Left ventricle myocardium inferior (tissue), 1 donor: ENCODE data around the gene CCDC91. TPM values are rescaled to one million over a fixed set of nuclear protein-coding genes. Genes with fewer than 3 reads are reported as not detected.

Experiments
- DNase-seq: peaks from one replicate; pipeline ENCODE4 v3.0.0-alpha.2; 2020
- H3K27ac ChIP-seq: fragments of 200-600 bp; replicated peaks from 2 replicates; pipeline ENCODE4 v1.8.0; 2021
- H3K27me3 ChIP-seq: fragments of 200-600 bp; 2 replicates; pipeline ENCODE4 v1.8.0; 2021; ENCODE audit warnings: low read depth
- H3K36me3 ChIP-seq: fragments of 200-600 bp; 2 replicates; pipeline ENCODE4 v1.8.0; 2021
- H3K4me1 ChIP-seq: fragments of 200-600 bp; 2 replicates; pipeline ENCODE4 v1.8.0; 2021
- H3K4me3 ChIP-seq: fragments of 200-600 bp; 2 replicates; pipeline ENCODE4 v1.8.0; 2021; ENCODE audit warnings: mild to moderate bottlenecking, moderate library complexity
- H3K9me3 ChIP-seq: fragments of 200-600 bp; replicated peaks from 2 replicates; pipeline ENCODE4 v1.8.0; 2021
- CTCF ChIP-seq: fragments of 200-600 bp; IDR thresholded peaks from 2 replicates; pipeline ENCODE4 v1.8.0; 2021; ENCODE audit warnings: antibody characterized with exemption, mild to moderate bottlenecking, borderline replicate concordance
- intact Hi-C: fragments of 100-400 bp; cut with micrococcal nuclease; formaldehyde crosslinking; loops from one replicate; pipeline ENCODE4 v1.11.0; 2022
- total RNA-seq: library from RNA; stranded (reverse); fragmentation: NEBNext Ultra II Directional; extraction: Animal tissue kit (Norgen Biotek cat#: 25700); gene quantifications from one replicate; pipeline ENCODE4 v1.2.1, GENCODE V29; 2021
- donor health status: DM: no; HTN: yes; CAD: no; lungs with severe emphysema.

CCDC91 gene
- total RNA-seq, 1 donor from 2014 or later = 46.4 TPM

- Histone ChIP-seq H3K27me3 (no peaks in the 10 kb centered on the region), H3K36me3 (peaks cover 5% of the 10 kb centered on the region), H3K4me3 (no peak overlapping the region), H3K4me1 (no peaks in the 10 kb centered on the region), H3K27ac (no peak overlapping the region), H3K9me3 (no peaks in the 10 kb centered on the region)
- DNase-seq = no peak
- TF ChIP-seq CTCF = no peak
- intact Hi-C loops = no loop called here
Observed at GRCh38 chr12:28498850-28499249, 308.6 kb downstream of the CCDC91 start.

- no peak overlapping the region for H3K27ac ChIP-seq
- no peaks in the 10 kb centered on the region for H3K27me3 ChIP-seq
Observed at GRCh38 chr12:28500373-28501024, 310.2 kb downstream of the CCDC91 start.

GRCh38 chr12:28506271-28506670 is 316.0 kb downstream of the CCDC91 start:
- no peak for TF ChIP-seq CTCF
- H3K4me1 ChIP-seq = peaks cover 15% of the 10 kb centered on the region
- no peak for DNase-seq
- H3K27ac ChIP-seq = no peak overlapping the region
- intact Hi-C loops = no loop called here
- H3K36me3 ChIP-seq = no peaks in the 10 kb centered on the region
- no peak overlapping the region for H3K4me3 ChIP-seq
- no peaks in the 10 kb centered on the region for H3K9me3 ChIP-seq
- no peaks in the 10 kb centered on the region for H3K27me3 ChIP-seq

More at GRCh38 chr12:28500373-28501024, 310.2 kb downstream of the CCDC91 start:
- no peak for DNase-seq
- H3K9me3 ChIP-seq = no peaks in the 10 kb centered on the region
- TF ChIP-seq CTCF = no peak
- H3K4me3 ChIP-seq = no peak overlapping the region
- intact Hi-C loops = no loop called here
- H3K4me1 ChIP-seq = no peaks in the 10 kb centered on the region
- no peaks in the 10 kb centered on the region for H3K36me3 ChIP-seq

GRCh38 chr12:28507033-28507432 is 316.8 kb downstream of the CCDC91 start:
- Histone ChIP-seq H3K4me1 (peaks cover 15% of the 10 kb centered on the region), H3K36me3 (no peaks in the 10 kb centered on the region), H3K27me3 (no peaks in the 10 kb centered on the region), H3K27ac (no peak overlapping the region), H3K9me3 (no peaks in the 10 kb centered on the region), H3K4me3 (no peak overlapping the region)
- no peak for TF ChIP-seq CTCF
- intact Hi-C loops = no loop called here
- no peak for DNase-seq

- intact Hi-C loops = no loop called here
- TF ChIP-seq CTCF = no peak
- H3K36me3 ChIP-seq = no peaks in the 10 kb centered on the region
Observed at GRCh38 chr12:28507867-28508266, 317.6 kb downstream of the CCDC91 start.

More at GRCh38 chr12:28507867-28508266, 317.6 kb downstream of the CCDC91 start:
- Histone ChIP-seq H3K9me3 (peaks cover 2% of the 10 kb centered on the region), H3K4me1 (peaks cover 15% of the 10 kb centered on the region), H3K27ac (no peak overlapping the region), H3K27me3 (no peaks in the 10 kb centered on the region), H3K4me3 (no peak overlapping the region)
- no peak for DNase-seq
